HG03457 (cell line): ENCODE results near the gene DPY19L3.
"Not testable (repeated sequence)": the region's sequence is repeated elsewhere in the genome, so short reads cannot be mapped to it uniquely, and the experiment has no call there.

Experiments
- ATAC-seq: cut with Tn5 transposase; IDR thresholded peaks from one replicate; pipeline ENCODE4 v1.9.1; 2021; ENCODE audit warnings: moderate number of reproducible peaks; ENCODE audit not compliant: unreplicated experiment

DPY19L3 gene

GRCh38 chr19:32498648-32499200 lies 93.2 kb downstream of the DPY19L3 start:
- ATAC-seq = no peak

- ATAC-seq = not testable (repeated sequence)
Measured at GRCh38 chr19:32512498-32512897, 106.9 kb downstream of the DPY19L3 start.

- ATAC-seq = no peak
Measured at GRCh38 chr19:32519023-32519422, 113.5 kb downstream of the DPY19L3 start.

- ATAC-seq = no peak
Measured at GRCh38 chr19:32522967-32523366, 117.4 kb downstream of the DPY19L3 start.

GRCh38 chr19:32526895-32527294 lies 121.3 kb downstream of the DPY19L3 start:
- no peak for ATAC-seq

DNA sequence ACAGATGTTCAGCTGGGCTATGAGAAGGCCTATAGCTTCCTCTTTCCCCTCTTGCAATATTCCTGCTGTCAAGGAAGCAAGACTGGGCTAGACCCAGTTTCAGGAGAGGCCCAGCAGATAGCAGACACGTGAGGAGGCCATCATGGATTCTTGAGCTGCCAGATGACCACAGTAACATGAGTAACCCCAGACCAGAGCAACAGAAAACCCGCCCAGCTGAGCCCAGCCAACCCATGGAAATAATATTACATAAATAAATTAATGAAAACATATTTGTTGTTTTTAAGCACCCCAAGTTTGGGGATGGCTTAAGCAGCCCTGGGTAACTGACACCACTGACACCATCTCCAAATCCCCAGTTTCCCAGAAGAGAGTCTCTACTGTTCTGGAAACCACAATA lies 125.2 kb downstream of the DPY19L3 start:
- no peak for ATAC-seq

DNA sequence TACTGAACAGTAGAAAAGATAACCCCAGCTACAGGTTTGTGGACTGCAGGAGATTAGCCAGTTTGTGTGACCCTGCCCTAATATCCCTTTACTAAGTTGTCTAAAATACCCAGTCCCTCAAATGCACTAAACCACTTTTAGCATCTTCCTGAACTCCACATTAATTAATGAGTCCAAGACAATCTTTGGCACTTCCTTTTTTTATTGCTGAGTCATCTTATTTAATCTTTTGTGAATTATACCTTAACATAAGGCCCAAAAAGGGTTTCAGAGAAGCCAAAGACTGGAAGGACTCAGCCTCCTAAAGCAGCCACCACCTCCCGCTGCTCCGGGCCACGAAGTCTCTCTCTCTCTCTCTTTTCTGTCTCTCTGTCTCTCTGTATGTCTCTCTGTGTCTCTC lies 126.7 kb downstream of the DPY19L3 start:
- no peak for ATAC-seq
